Hippocampal formation (tissue), 2 donors: ENCODE data around the gene CORO6.
"Not testable (repeated sequence)": the region's sequence is repeated elsewhere in the genome, so short reads cannot be mapped to it uniquely, and the experiment has no call there.

Experiments
- DNase-seq, 2 donors: peaks; one replicate each; lab custom pipeline; 2025; lab: John Stamatoyannopoulos, UW

Gene CORO6

DNA sequence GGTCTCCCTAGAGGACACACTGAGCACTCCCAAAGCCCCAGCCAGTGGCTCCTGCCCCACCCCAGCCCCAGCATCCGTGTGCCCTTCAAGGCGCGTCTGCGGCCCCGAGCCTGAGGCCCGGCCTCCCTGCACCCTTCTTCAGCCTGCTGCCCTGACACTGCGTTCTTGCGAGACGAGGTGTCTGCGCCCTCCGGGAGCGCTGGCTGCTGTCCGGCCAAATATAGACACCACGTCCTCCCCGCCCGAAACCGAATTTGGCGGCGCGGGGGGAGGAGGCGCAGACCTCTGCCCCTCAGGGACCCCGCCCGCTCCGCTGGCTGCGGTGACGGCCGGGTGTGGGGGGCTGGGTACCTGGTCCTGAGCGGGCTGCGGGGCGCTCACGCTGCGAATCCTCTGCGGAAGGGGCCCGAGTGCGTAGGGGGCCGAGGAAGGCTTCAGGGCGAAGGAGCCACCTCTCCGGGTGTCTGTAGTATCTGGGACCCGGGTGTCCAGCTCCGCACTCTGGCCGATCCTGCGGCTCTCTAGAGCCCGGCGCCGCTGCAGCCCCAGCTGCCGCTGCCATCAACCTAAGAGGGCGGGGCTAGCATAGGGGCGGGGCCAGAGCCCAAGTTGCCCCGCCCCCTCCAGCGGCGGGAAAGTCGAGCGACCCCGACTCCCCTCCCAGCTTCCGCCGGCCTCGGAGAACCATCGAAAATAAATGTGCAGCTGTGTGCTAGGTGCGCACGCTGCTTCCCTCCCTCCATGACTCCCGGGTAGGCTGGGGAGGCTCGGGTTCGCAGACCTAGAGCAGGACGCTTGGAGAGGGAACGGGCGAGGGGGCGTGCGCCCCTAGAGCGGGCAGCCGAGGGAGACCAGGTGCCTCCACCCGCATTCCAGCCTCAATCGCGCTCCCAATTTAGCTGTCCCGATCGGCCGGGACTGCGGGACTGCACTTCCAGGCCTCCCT lies at the start of gene CORO6:
TSS of gene CORO6 (minus strand) at position 576 of the 946 bp plus-strand sequence. CDS start 1,491 bp downstream, outside the sequence.
- DNase-seq, result peak in 1 of 2 donors; percentile 32

DNA sequence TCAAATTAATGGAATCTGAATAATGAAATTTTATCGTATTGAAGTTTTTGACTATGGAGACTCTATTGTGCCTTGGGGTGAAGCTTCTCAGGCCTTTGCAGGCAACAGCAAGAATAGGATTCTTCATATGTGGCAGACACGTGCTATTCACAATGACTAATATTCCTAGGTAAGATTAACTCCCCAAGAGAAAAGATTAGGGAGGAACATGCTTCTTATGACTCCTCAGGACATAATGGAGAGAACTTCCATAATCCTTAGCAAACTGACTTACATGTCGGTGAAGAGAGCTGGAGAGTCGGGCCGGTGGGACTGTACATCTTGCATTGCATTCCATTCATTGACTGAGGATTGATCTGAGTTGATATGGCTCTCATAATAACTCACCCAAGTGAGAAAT lies 48.9 kb upstream of the CORO6 start:
- no peak for DNase-seq

DNA sequence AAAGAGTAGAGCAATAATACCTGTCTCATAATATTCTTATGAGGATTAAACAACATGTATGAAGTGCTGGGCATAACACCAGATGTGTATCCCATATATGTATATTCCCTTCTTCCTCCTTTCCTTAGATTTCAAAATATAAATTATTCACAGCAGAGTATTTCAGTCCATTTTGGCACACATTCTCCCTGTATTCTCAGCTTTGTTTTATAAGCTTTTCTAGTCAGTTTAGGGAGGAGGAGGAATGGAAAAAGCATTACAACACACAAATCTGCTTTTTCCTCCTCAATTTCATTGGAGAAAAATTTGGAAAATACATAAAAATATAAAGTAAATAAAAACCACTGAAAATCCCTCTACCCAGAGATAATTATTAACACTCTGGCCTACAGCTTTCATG lies 46.6 kb upstream of the CORO6 start:
- DNase-seq, result no peak

DNA sequence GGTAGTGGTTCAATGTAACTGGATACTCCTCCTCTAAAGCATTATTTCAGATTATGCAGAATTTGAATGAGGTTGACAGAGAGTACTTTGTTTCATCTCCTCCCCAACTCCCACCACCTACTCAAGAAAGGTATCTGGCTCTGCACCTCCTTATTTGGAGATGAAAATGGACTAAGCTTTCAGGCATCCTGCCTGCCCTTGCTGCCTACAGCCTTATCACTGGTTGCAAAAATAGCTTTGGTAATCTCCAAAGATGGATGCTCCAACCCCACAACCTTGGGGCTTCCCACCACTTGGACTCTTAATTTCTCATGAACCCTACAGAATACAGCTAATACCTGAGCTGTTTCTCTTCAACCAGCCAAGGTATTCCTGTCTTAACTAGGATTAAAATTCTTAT lies 45.3 kb upstream of the CORO6 start:
- no peak for DNase-seq

DNA sequence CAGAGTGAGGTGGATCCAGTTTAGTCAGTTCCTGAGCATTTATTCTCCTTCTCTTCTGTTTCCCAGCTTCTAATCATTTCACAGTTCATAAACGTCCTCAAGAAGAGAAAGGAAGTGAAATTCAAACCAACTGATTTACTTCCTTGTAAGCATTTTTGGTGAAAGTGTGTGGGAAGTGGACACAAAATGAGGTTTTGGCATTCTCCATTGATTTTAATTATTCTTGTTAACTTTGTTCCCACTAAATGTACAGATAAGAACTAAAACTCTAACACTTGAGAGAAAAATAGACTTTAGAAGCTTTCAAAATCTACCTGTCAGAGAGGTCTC lies 42.7 kb upstream of the CORO6 start:
- DNase-seq, result no peak

DNA sequence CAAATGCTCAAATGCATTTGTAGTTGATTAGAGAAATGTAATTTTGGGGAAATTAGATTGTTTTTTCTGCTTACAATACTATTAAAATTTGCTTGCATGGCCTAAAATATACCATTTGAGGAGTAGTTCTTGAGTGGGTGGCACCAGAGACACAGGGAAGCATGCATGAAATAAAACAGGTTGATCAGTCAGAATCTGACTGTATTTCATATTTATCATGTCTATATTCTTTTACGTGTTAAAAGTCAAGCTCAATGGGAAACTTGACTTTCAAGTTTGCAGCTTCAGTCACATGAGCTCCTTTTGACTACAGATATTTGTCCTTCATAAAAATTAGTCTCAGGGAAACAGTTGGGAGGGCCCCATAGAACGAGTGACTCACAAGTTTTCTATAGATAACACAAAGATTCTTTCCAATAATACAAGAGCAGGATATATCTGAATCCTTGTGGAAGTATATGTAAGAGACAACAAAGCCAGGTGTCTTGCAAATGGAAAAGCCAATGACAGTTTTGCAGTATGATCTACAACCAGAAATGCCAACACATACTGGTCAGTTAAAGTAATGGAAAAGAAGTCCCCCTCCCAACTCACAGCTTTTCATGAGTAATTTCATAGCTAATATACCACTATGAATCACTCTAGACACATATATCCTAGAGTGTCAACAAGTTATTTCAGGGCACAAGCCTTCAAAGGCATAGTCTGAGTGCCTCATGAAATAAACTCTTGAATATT lies 42.2 kb upstream of the CORO6 start:
- DNase-seq, result no peak

DNA sequence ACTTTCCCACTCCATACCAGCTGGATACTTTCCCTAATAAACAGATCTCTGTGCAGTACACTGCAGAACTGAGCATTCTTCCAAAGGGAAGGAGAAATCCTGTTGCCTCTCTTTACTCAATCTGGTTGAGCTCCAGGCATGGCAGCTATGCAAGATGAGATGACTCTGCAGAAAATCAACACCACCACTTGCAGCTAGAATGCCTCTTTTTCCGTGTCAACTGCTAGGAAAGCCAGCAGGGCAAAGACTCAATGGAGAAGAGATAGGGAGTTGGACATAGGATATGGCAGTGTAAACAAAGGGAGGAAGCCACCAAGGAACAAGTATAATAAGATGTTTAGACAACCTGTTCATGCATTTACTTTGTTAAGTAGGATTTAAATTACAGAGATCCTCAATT lies 40.4 kb upstream of the CORO6 start:
- DNase-seq, result no peak

DNA sequence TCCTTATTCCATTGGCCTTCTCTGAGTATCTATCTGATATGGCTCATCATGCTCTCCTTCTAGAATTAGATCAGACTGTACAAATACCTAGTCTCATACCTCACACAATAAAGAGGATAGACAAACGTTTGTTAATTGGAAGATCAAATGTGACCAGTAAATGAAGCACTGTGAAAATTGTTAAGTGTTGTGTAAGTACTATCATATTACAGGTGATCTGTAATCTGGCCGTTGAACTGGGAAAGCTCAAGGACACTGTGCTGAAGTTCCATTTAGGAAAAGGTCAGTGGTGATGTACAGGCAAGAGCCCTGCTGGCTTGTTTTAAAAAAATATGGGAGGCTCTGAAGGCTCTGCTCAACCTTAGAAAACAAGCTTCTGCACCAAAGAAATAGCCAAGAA lies 38.5 kb upstream of the CORO6 start:
- DNase-seq, result no peak

DNA sequence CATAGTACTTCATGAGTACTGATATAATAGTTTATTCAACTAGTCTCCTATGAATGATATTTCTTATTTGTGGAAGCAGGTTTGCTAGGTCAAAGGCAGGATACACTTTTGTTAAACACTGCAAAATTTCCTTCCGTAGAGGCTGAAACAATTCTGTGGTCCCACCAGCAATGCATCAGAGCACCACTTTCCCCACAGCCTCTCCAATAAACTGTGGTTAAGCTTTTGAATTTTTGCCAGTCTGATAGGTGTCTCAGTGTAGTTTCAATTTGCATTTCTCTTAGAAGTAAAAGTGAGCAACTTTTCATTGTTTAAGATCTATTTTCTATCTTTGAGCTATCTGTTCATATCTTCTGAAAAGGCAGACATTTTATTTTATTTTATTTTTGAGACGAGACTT lies 36.4 kb upstream of the CORO6 start:
- DNase-seq, result no peak

DNA sequence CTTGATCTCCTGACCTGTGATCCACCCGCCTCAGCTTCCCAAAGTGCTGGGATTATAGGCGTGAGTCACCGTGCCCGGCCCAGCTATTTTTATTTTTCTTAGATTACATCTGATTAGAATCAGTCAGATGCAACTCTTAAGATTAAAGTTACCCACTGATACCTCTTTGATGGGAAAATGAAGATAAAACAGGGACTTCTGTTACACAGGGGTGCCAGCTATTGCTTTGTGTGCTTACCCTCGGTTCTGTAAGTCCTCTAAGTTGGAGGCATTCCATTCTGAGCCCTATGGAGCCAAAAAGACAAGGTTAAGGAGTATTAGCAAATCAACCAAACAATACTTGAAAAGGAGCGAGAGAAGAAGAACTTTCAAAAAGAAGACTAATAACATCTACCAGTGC lies 32.6 kb upstream of the CORO6 start:
- no peak for DNase-seq

DNA sequence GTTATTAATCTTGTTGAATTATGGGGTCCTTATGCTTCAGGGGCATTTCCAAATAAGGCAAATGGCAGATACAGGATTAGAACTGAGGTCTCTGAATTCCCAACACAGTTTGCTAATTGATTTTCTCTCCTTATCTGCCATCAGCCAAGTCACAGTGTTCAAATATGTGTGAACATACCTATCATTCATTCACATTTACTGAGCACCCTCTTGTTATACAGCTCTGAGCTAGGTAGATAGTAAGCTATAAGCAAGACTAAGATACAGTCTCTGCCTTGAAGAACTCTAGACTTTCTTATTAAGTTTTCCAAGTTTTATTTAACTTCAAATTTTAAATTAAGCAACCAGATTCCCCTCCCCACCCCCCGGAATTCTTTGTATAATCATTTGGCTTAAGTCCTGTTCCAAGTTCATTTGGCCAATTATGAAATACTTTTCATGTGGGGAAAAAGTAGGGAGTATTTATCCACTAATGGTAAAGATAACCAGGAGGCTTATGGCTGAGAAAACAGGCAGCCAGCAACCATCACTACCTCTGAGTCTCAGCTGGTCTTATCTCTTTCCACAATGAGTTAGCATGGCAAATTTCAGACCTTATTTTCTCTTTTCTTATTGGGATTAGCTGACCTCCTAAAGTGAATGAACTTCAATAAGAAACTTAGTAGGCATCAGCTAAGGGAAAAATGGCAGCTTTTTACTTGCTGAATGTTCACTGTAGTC lies 31.4 kb upstream of the CORO6 start:
- DNase-seq, result no peak

DNA sequence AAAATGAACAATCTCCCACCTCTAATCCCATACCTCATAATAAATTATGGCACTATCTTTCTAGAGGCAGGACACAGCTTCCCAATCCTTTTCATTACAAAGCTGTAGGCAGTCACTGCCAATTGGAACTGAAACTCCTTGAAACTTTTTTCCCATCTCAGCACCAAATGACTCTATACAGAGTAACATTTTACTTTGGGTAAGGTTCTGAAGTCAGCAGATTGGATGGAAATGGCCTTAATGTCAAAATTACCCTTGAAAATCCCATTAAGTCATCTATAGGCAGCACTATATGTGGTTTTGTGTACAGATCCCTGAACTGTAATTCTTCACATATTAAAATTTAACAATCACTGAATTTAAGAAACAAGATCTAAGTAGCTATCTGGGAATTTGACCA lies 30.3 kb upstream of the CORO6 start:
- DNase-seq, result no peak

DNA sequence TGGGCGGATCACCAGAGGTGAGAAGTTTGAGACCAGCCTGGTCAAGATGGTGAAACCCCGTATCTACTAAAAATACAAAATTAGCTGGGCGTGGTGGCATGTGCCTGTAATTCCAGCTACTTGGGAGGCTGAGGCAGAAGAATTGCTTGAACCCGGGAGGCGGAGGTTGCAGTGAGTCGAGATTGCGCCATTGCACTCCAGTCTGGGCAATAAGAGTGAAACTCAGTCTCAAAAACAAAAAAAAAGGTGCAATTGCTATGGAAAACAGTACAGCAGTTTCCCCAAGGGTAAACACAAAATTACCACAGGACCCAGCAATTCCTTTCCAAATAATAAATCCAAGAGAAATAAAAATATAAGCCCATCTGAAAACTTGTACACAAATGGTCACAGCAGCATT lies 29.2 kb upstream of the CORO6 start:
- not testable (repeated sequence) for DNase-seq

DNA sequence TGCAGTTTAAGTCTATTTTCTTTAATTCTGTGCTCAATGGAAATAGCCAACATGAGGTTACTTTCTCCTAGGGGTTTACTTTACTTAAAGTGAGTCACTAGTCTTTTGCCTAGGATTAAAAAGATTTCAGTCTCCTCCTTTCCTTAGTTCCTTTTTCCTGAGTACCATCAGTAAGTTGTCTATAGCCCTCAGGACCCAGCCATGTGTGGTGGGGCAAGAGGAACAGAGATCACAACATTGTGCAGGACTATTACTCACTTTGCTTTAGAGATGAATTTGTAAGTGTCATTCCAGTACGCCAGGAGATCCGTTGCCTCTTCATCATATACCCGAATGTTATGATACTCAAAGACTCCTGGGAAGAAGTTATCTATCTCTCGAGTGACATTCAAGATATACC lies 27.7 kb upstream of the CORO6 start:
- no peak for DNase-seq

DNA sequence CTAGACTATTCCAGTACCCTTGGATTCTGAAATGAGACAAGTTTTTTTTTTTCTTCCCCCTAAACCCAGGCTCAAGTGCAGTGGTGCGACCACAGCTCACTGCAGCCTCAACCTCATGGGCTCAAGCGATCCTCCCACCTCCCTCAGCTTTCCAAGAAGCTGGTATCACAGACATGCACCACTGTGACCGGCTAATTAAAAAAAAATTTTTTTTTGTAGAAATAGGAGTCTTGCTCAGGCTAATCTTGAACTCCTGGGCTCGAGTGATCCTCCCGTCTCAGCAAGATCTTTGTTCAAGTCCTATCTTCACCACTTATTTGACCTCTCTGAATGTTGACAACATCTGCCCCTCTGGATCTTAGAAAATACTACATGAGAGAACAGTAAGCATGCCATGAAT lies 26.6 kb upstream of the CORO6 start:
- no peak for DNase-seq

DNA sequence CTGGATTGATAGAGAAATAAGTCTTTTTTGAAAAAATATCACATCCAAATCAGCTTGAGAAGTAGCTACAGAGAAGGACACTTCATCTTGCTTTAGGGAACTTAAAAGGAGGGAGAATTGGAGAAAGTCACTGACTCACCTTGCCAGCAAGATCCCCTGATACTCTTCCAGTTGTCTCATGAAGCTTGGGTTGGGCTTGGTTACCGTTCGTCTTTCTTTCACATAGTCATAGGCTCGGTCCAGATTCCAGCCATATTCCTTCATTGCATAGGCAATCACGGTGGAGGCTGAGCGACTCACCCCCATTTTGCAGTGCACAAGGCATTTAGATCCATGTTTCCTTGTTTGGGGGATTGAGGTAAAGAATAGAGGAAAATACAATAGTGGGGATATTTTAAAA lies 25.3 kb upstream of the CORO6 start:
- no peak for DNase-seq

DNA sequence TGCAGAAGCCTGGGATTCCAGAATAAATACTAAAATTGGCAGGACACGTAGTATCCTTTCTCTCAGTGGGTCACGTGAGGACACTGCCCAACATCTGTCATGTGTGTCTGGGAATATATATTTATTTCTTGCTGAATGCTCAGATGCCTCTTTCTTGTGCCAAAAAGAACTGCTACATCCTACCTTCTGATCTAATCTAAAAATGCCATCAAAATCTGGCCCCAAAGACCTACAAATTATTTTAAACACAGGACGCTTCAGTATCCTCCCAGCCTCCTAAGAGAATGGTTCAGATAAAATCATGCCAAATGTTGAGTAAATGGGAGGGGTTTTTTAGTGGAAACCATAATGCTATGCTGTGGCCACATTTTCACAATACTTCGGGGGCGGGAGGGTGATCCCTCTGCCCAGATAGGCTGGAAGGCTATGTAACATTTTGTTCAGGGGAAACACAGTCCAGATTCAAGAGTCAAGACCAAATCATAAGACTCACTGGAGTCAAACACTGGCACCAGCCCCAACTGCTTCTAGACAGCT lies 22.9 kb upstream of the CORO6 start:
- peak in 1 of 2 donors; percentile 38 for DNase-seq

DNA sequence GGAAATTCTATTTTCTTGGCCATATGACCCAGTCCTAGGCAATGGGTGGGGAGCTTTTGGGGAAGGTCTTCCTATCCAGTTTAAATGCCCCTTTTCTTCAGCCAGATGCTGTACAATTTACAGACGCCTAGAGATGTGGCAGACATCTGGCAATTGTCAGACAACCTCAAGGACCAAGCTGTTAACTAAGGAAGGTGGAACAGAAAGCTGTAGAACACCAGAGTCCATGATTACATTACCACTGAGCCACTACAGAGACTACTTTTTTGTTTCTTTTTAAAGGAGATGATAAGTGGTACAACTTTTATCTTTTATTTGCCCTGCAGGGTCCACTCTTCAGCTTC lies 21.1 kb upstream of the CORO6 start:
- DNase-seq, result no peak

DNA sequence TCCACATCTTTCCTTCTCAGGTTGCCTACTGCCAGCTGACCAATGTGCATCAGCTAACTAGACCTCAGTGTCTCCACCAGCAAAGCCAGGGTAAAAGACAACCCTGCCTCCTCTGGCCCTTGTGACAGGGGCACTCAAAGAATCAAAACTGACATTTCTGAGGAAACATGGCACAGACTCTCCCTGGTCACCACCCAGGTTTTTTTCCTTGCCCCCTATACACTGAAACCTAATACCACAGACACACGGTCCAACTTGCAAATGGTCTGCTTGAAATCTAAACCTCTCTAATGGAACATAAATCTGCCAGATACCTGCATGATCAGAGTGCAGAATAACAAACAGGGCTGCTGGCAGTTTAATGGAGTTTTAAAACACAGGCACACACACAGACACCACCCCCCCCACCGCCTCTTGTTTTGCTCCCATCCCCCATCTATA lies 19.5 kb upstream of the CORO6 start:
- no peak for DNase-seq

DNA sequence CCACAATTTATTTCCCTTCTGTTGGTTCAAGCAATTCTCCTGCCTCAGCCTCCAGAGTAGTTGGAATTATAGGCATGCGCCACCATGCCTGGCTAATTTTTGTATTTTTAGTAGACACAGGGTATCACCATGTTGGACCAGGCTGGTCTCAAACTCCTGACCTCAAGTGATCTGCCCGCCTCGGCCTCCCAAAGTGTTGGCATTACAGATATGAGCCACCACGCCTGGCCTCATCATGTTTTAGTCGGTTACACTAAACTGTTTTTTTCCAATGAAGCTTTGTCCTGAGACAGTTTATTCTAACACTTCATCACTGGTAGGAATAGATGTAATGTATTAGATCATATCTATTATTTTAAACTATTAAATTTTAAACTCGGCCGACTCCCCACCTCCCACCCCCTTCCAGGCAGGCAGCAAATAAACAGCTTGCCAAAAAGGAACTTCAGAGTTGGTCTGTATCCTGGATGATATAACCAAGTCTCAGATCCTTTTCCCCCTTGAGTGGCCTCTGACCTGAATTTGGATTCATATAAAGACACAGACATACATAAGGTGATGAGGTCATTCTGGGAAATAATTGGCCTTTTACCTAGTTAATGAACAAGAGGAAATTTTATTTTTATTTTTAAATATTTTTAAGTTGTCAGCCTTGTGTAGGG lies 18.4 kb upstream of the CORO6 start:
- no peak for DNase-seq

DNA sequence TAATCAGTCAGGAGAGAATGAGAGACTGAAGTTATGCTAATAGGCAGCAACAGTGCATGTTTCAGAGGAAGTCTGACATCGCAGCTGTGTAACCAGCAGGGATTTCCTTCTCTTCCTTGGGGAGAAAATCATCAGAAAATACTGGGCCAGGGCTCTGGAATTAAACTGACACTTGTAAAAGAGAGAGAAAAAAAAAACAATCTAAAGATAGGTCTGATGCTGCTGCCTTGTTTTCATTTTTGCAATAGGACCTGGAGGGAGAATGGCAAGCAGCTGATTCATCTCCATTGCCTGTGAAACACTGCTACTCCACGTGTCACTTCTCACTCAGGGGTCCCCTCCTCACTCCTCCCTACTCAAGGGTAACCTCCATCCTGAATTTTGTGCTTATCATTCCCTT lies 17.7 kb upstream of the CORO6 start:
- DNase-seq, result peak in 1 of 2 donors; percentile 14

DNA sequence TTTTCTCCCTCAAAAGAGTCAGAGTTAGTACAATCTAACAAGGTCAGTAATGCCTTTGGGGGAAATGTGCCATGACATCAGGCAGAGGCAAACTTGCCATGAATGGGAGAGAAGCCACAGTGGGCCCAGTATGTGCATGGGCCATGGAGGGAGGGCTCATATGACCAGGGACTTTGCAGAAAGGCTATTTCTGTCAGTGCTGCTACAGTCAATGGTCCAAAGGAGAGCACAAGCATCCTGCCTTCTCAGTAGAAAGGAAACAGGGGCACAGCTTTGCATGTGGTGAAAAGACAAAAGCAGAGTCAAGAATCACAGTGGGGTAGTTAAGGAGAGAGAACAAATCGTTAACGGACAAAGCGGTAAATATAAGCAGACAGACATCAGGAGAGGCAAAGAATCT lies 11.2 kb upstream of the CORO6 start:
- no peak for DNase-seq
